Measurements from ENCODE around the gene PRKG1. TPM values are rescaled to one million over a fixed set of nuclear protein-coding genes. Genes with fewer than 3 reads are reported as not detected.

Gene PRKG1
- total and polyA plus RNA-seq, 2 of the 8 experiments (the other 6 are each of a cell fraction or from before 2014, with no cell fraction given), result 4.2 to 15.2 TPM

DNA sequence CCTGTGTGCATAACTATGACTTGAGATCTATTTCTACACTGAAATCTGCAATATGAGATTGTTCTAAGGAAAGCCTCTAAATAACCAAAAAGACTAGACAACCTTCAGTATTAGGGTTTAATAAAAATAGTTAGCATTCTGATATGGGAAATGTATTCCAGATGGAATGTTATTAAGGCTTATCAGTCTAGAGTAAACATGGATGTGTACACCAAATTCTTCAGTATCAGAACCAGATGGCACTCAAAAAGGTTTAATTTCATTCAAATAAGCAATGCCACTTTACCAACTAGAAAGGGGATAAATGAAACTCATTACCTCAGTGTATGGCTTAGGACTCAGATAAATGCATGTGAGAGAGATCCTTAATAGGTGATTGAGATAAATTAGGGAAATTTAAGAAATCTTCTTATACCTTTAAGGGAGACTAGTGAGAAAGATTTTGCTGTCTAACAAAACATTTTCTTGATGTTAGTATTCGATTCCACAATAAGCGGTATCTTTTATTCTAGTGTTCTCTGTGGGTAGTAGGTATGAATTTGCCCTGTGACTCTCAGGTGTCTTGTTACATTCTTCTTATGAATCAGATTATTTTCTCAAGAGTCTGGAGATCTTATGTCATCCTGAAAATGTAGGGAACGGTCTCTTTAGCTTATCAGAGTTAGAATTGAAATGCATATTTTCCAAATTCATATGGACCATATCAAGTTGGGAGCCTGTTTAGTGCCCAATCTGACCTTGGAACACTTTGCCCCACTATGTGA is 159.2 kb downstream of the PRKG1 start:
- Histone ChIP-seq H3K4me1 (replicated peaks in 1 of 4; ENCODE audit: control insufficient read depth in 3 of 4, insufficient read depth in 4 of 4, low read length in 3 of 4) (peaks cover 0 to 8% (median 4%) of the 10 kb centered on the region in 4 experiments; a peak in 5 of 7 replicates), H2BK15ac (ENCODE audit: low read length) (no peak overlapping the region), H3K27me3 (replicated peaks in 1 of 4; ENCODE audit: control insufficient read depth in 3 of 4, extremely low read depth in 1 of 4, insufficient read depth in 3 of 4, low read length in 3 of 4) (no peaks in the 10 kb centered on the region), H2AK5ac (ENCODE audit: low read depth, low read length) (no peak overlapping the region), H3K9me3 (ENCODE audit: insufficient read depth in 2 of 2, low read depth in 1 of 2, low read length in 1 of 2) (no peaks in the 10 kb centered on the region), H3K79me2 (ENCODE audit: control insufficient read depth in 1 of 2, insufficient read depth in 2 of 2, low read length in 2 of 2) (no peaks in the 10 kb centered on the region), H2BK120ac (replicated peaks; ENCODE audit: low read depth, low read length) (no peak overlapping the region), H3K79me1 (ENCODE audit: low read depth, low read length) (no peaks in the 10 kb centered on the region), H3K27ac (ENCODE audit: low read depth, low read length) (no peak overlapping the region), H2BK12ac (ENCODE audit: low read depth, low read length) (no peak overlapping the region), H3K56ac (replicated peaks; ENCODE audit: insufficient read length, low read depth, low read length) (no peak overlapping the region), H3K4me2 (ENCODE audit: insufficient read depth in 1 of 2, low read depth in 2 of 2, low read length in 2 of 2) (no peak overlapping the region), H3K4me3 (ENCODE audit: extremely low read depth in 1 of 4, insufficient read depth in 2 of 4, low read depth in 3 of 4, low read length in 4 of 4) (no peak overlapping the region), H3K23me2 (ENCODE audit: low read depth, low read length) (no peaks in the 10 kb centered on the region), H3K18ac (ENCODE audit: extremely low read depth, low read length) (no peak overlapping the region), H3K23ac (ENCODE audit: insufficient read length) (no peak overlapping the region), H2AFZ (ENCODE audit: low read length) (no peak overlapping the region), H4K20me1 (replicated peaks in 1 of 2; ENCODE audit: control insufficient read depth in 1 of 2, insufficient read depth in 2 of 2, low read length in 2 of 2) (no peaks in the 10 kb centered on the region), H4K91ac (replicated peaks; ENCODE audit: insufficient read length, low read length) (no peak overlapping the region), H3K14ac (ENCODE audit: insufficient read length) (no peak overlapping the region), H2BK20ac (ENCODE audit: low read length) (no peak overlapping the region), H2BK5ac (ENCODE audit: low read depth, low read length) (no peak overlapping the region), H3K9ac (replicated peaks in 1 of 4; ENCODE audit: extremely low read depth in 1 of 4, low read depth in 3 of 4, low read length in 3 of 4) (no peak overlapping the region), H4K8ac (ENCODE audit: extremely low read depth, insufficient read depth, low read length) (no peak overlapping the region), H3K36me3 (ENCODE audit: control insufficient read depth in 2 of 4, insufficient read depth in 4 of 4, low read length in 3 of 4) (no peaks in the 10 kb centered on the region), H4K5ac (ENCODE audit: insufficient read length, low read depth, low read length) (no peak overlapping the region), H3K4ac (replicated peaks; ENCODE audit: insufficient read length, low read depth, low read length) (no peak overlapping the region)
- ChIA-PET CTCF (ENCODE audit: partially characterized antibody) (interaction anchor here (1.1 kb wide), 1 partner anchor 127 kb away, joined by 3 read pairs; no protein-coding TSS in a partner anchor), POLR2A (ENCODE audit: partially characterized antibody) (interaction anchor here (1.1 kb wide), 1 partner anchor 11 kb away, joined by 3 read pairs; no protein-coding TSS in a partner anchor)
- DNase-seq (ENCODE audit: low read depth in 1 of 2, low spot score in 2 of 2), result no peak
- WGBS, 2 experiments (ENCODE audit: extremely low coverage in 1 of 2, insufficient coverage in 1 of 2, insufficient read length in 1 of 2, insufficient replicate concordance in 2 of 2, low coverage in 1 of 2, low lambda C conversion rate in 2 of 2, missing lambda C conversion rate in 1 of 2), result 93% methylated on average over 3 of the region's 3 CpGs; no CpG with 5 or more reads in 1 of the 2 experiments
- FAIRE-seq, result no peak
- no peak for TF ChIP-seq EP300 (IDR thresholded peaks at IDR 0.05; ENCODE audit: borderline replicate concordance in 1 of 2, low read depth in 2 of 2, low read length in 2 of 2)
- no peak for TF ChIP-seq YY1 (IDR thresholded peaks at IDR 0.05; ENCODE audit: low read depth, low read length)
- TF ChIP-seq RXRA (IDR thresholded peaks at IDR 0.05; ENCODE audit: insufficient read depth, low read depth, low read length), result no peak
- no peak for TF ChIP-seq TCF12 (IDR thresholded peaks at IDR 0.05; ENCODE audit: low read depth, low read length)
- no peak for TF ChIP-seq TAF1 (IDR thresholded peaks at IDR 0.05; ENCODE audit: low read depth, low read length)
- no peak for TF ChIP-seq EGR1 (IDR thresholded peaks at IDR 0.05; ENCODE audit: borderline replicate concordance, low read depth, low read length)
- TF ChIP-seq CREB1 (IDR thresholded peaks at IDR 0.05), result no peak
- TF ChIP-seq CBX8 (IDR thresholded peaks at IDR 0.05; ENCODE audit: borderline replicate concordance, low read depth, low read length), result no peak
- TF ChIP-seq TEAD4 (IDR thresholded peaks at IDR 0.05; ENCODE audit: low read depth, low read length), result no peak
- TF ChIP-seq BRCA1 (IDR thresholded peaks at IDR 0.05; ENCODE audit: low read depth, low read length), result no peak
- no peak for TF ChIP-seq CBX5 (IDR thresholded peaks at IDR 0.05; ENCODE audit: low read depth, low read length)
- no peak for TF ChIP-seq KDM1A (IDR thresholded peaks at IDR 0.05; ENCODE audit: borderline replicate concordance, low read length)
- TF ChIP-seq CHD2 (IDR thresholded peaks at IDR 0.05; ENCODE audit: low read length), result no peak
- TF ChIP-seq CHD1 (IDR thresholded peaks at IDR 0.05; ENCODE audit: low read depth, low read length), result no peak
- no peak for TF ChIP-seq BACH1 (IDR thresholded peaks at IDR 0.05; ENCODE audit: low read length)

All from H1 (cell line).